ENCODE data around the gene TCTN3. TPM values are rescaled to one million over a fixed set of nuclear protein-coding genes. Genes with fewer than 3 reads are reported as not detected.

The TCTN3 gene
- total RNA-seq, 1 experiment from 2014 or later, result 32.5 TPM

DNA sequence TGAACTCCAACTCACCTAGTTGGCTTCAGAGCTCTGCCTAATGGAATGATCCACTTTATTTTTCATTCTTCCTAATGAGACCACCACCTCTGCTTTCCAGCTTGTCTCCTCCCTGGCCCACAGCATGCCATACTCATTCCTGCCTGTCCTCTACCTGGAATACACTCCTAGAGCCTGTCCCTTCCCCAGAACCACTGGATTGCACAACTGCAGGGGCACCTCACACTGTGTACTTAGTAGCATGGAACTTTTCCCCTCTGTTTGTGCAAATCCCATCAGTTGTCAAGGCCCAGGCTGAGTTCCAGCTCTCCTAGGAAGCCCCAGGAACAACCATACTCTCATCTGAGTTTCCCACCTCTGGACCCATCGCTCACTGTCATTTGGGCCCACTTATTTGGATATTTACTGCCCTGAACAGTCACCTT, 52.8 kb downstream of the TCTN3 start:
- Mint-ChIP-seq H3K4me3 (ENCODE audit: unreplicated experiment) (no peak overlapping the region), H3K27ac (ENCODE audit: low read depth, unreplicated experiment) (no peak overlapping the region), H3K36me3 (ENCODE audit: insufficient read depth, unreplicated experiment) (peaks cover 67% of the 10 kb centered on the region), H3K9me3 (ENCODE audit: unreplicated experiment) (no peaks in the 10 kb centered on the region), H3K27me3 (ENCODE audit: insufficient read depth, unreplicated experiment) (no peaks in the 10 kb centered on the region), H3K4me1 (ENCODE audit: insufficient read depth, unreplicated experiment) (no peaks in the 10 kb centered on the region)
- TF ChIP-seq, protein P1, sequence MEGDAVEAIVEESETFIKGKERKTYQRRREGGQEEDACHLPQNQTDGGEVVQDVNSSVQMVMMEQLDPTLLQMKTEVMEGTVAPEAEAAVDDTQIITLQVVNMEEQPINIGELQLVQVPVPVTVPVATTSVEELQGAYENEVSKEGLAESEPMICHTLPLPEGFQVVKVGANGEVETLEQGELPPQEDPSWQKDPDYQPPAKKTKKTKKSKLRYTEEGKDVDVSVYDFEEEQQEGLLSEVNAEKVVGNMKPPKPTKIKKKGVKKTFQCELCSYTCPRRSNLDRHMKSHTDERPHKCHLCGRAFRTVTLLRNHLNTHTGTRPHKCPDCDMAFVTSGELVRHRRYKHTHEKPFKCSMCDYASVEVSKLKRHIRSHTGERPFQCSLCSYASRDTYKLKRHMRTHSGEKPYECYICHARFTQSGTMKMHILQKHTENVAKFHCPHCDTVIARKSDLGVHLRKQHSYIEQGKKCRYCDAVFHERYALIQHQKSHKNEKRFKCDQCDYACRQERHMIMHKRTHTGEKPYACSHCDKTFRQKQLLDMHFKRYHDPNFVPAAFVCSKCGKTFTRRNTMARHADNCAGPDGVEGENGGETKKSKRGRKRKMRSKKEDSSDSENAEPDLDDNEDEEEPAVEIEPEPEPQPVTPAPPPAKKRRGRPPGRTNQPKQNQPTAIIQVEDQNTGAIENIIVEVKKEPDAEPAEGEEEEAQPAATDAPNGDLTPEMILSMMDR (IDR thresholded peaks at IDR 0.05; ENCODE audit: unreplicated experiment), result no peak
- BruUV-seq (replicated peaks), result no TSS peak
- ChIA-PET POLR2A (no interaction called here), CTCF (interaction anchor here (0.7 to 1.1 kb wide), 4 partner anchors 8 to 27 kb away, joined by 3 to 4 read pairs (median 4); no protein-coding TSS in a partner anchor)
- no peak for DNase-seq (ENCODE audit: unreplicated experiment)
- intact Hi-C loops (cut with micrococcal nuclease), result no loop called here

DNA sequence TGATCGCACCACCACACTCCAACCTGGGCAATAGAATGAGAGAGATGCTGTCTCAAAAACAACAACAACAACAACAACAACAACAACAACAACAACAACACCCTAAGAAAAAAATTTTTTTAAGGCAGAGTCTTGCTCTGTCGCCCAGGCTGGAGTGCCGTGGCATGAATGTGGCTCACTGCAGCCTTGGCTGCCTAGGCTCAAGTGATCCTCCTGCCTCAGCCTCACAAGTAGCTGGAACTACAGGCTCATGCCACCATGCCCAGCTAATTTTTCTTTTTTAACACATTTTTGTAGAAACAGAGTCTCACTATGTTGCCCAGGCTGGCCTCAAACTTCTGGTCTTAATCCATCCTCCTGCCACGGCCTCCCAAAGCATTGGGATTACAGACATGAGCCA, 55.8 kb downstream of the TCTN3 start:
- no peak for DNase-seq (ENCODE audit: unreplicated experiment)
- Mint-ChIP-seq H3K27ac (ENCODE audit: low read depth, unreplicated experiment) (no peak overlapping the region), H3K36me3 (ENCODE audit: insufficient read depth, unreplicated experiment) (peaks cover 75% of the 10 kb centered on the region), H3K9me3 (ENCODE audit: unreplicated experiment) (no peaks in the 10 kb centered on the region), H3K27me3 (ENCODE audit: insufficient read depth, unreplicated experiment) (no peaks in the 10 kb centered on the region), H3K4me1 (ENCODE audit: insufficient read depth, unreplicated experiment) (no peaks in the 10 kb centered on the region), H3K4me3 (ENCODE audit: unreplicated experiment) (no peak overlapping the region)
- CTCF ChIA-PET, result interaction anchor here (0.6 kb wide), 1 partner anchor 204 kb away, joined by 3 read pairs; no protein-coding TSS in a partner anchor
- intact Hi-C loops (cut with micrococcal nuclease), result no loop called here
- no TSS peak for BruUV-seq (replicated peaks)
- POLR2A ChIA-PET, result no interaction called here
- TF ChIP-seq, protein P1 (IDR thresholded peaks at IDR 0.05; ENCODE audit: unreplicated experiment), result no peak

DNA sequence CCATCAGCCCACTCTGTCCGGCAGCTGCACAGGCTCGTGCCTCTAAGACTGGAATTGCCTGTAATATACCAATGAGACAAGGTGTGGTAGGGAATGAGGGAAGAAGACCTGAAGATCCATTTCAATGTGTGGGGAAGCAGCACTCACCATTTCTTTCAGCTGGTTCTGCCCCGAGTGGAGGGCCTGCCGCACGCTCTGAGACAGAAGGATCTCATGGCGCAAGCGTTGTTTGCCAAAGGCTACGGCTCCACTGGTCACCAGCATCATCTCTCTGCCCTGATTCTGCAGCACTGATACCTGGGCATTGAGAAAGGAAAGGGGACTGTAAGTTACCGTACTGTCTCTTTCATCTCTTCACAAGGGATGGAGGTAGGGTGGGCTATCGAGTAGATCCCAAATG, 56.6 kb downstream of the TCTN3 start:
- no peaks in the 10 kb centered on the region for H3K27me3 Mint-ChIP-seq (ENCODE audit: insufficient read depth, unreplicated experiment)
- no TSS peak for BruUV-seq (replicated peaks)
- H3K36me3 Mint-ChIP-seq (ENCODE audit: insufficient read depth, unreplicated experiment), result peaks cover 74% of the 10 kb centered on the region
- ChIA-PET CTCF (no interaction called here), POLR2A (no interaction called here)
- H3K4me1 Mint-ChIP-seq (ENCODE audit: insufficient read depth, unreplicated experiment), result no peaks in the 10 kb centered on the region
- TF ChIP-seq, protein P1 (IDR thresholded peaks at IDR 0.05; ENCODE audit: unreplicated experiment), result no peak
- intact Hi-C loops (cut with micrococcal nuclease), result no loop called here
- no peak for DNase-seq (ENCODE audit: unreplicated experiment)
- no peak overlapping the region for H3K27ac Mint-ChIP-seq (ENCODE audit: low read depth, unreplicated experiment)
- no peak overlapping the region for H3K4me3 Mint-ChIP-seq (ENCODE audit: unreplicated experiment)
- H3K9me3 Mint-ChIP-seq (ENCODE audit: unreplicated experiment), result no peaks in the 10 kb centered on the region

DNA sequence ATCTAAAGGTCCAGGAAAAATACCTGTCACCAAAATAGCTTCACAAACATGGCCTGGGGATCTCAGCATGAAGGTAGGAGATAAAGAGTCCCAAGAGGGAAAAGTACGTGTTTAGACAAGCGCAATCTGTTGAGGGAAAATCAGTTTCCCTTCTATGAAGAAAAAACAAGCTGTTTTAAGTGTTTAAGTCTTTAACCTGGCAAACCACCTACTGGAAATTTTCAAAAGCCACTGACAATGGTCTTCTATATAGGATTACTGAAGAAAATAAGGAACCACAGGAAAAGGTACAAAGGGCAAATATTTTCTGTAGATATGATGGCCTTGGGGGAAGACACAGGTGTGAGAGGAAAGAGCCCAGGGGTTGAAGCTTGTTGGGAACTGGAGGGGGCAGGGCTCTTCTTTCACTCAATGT, 58.4 kb downstream of the TCTN3 start:
- H3K27ac Mint-ChIP-seq (ENCODE audit: low read depth, unreplicated experiment), result peak overlapping the region; percentile 57
- intact Hi-C loops (cut with micrococcal nuclease), result no loop called here
- H3K27me3 Mint-ChIP-seq (ENCODE audit: insufficient read depth, unreplicated experiment), result no peaks in the 10 kb centered on the region
- H3K9me3 Mint-ChIP-seq (ENCODE audit: unreplicated experiment), result no peaks in the 10 kb centered on the region
- no peak overlapping the region for H3K4me3 Mint-ChIP-seq (ENCODE audit: unreplicated experiment)
- no peaks in the 10 kb centered on the region for H3K4me1 Mint-ChIP-seq (ENCODE audit: insufficient read depth, unreplicated experiment)
- DNase-seq (ENCODE audit: unreplicated experiment), result no peak
- H3K36me3 Mint-ChIP-seq (ENCODE audit: insufficient read depth, unreplicated experiment), result peaks cover 78% of the 10 kb centered on the region
- ChIA-PET POLR2A (interaction anchor here (0.8 kb wide), 1 partner anchor 9 kb away, joined by 3 read pairs; no protein-coding TSS in a partner anchor), CTCF (interaction anchor here (0.7 to 1.3 kb wide), 3 partner anchors 59 to 260 kb away, joined by 3 to 4 read pairs (median 4); partner anchors contain the start of gene TCTN3)
- TF ChIP-seq, protein P1 (IDR thresholded peaks at IDR 0.05; ENCODE audit: unreplicated experiment), result no peak
- BruUV-seq (replicated peaks), result no TSS peak

Measured in MCF 10A (cell line).